Measurements from ENCODE around the gene FGF18. TPM values are rescaled to one million over a fixed set of nuclear protein-coding genes. Genes with fewer than 3 reads are reported as not detected.

FGF18 gene
- total RNA-seq, 5 donors from 2014 or later (not counting 1 experiment from before 2014, with no cell fraction given) = 0.16 to 0.58 (median 0.21) TPM; not detected in 1

DNA sequence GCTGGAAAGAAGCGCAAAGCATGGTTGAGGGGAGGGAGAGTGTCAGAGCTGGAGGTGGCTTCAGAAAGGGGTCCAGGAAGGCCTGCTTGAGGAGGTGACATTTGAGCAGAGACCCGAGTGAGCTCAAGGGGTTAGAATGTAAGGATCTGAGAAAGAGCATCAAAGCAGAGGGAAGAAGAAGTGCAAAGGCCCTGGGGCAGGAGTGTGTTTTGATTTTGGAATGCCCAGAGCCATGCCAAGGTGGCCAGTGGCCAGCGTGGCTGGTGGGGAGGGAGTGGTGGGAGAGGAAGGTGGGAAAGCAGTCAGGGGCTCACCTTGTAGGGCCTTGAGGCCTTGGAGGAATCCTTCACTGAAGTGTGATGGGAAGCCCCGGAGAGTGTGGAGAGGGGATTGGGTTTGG lies 15.4 kb downstream of the FGF18 start:
- no peak overlapping the region for H3K27ac Mint-ChIP-seq
- no peaks in the 10 kb centered on the region for H3K27me3 ChIP-seq (replicated peaks in 1 of 2; ENCODE audit: control insufficient read depth in 2 of 2, extremely low read depth in 1 of 2, insufficient read depth in 2 of 2, low read length in 1 of 2)
- ATAC-seq (replicated peaks in 1 of 4) = no peak
- H3K9me3 Mint-ChIP-seq = no peaks in the 10 kb centered on the region
- peaks cover 0 to 4% of the 10 kb centered on the region in 2 donors for H3K36me3 ChIP-seq (ENCODE audit: control insufficient read depth in 2 of 2, extremely low read depth in 1 of 2, insufficient read depth in 1 of 2, low read length in 1 of 2)
- no peaks in the 10 kb centered on the region for H3K4me1 Mint-ChIP-seq
- H3K36me3 Mint-ChIP-seq = no peaks in the 10 kb centered on the region
- H3K27me3 Mint-ChIP-seq = no peaks in the 10 kb centered on the region
- H3K27ac ChIP-seq (ENCODE audit: low read length) = no peak overlapping the region
- DNase-seq = no peak
- no peak overlapping the region for H3K4me3 Mint-ChIP-seq
- ChIA-PET POLR2A (no interaction called here), CTCF (interaction anchor here in 1 of 2 donors (0.6 to 0.7 kb wide), 2 partner anchors 939 to 1411 kb away, joined by 3 to 4 read pairs; no protein-coding TSS in a partner anchor)
- no peak overlapping the region for H3K4me3 ChIP-seq (ENCODE audit: control insufficient read depth in 1 of 2, extremely low read depth in 1 of 2, low read length in 1 of 2)
- 93% methylated on average over 4 of the region's 4 CpGs for WGBS (ENCODE audit: insufficient coverage)
- no peaks in the 10 kb centered on the region for H3K4me1 ChIP-seq (ENCODE audit: control insufficient read depth in 1 of 2, extremely low read depth in 1 of 2, insufficient read depth in 2 of 2, low read length in 2 of 2)
- H3K9me3 ChIP-seq = no peaks in the 10 kb centered on the region

DNA sequence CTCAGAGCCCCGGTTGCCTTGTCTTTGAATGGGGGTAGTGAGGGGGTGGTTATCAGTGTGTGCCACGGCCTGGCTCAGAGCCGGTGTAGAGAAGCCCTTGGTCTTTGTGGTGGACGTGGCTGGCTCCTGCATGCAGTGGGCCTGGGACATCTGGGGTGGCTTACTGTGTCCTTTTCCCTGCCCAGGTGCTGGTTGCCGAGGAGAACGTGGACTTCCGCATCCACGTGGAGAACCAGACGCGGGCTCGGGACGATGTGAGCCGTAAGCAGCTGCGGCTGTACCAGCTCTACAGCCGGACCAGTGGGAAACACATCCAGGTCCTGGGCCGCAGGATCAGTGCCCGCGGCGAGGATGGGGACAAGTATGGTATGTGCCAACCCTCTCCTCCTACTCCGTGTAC lies 16.5 kb downstream of the FGF18 start:
- CTCF ChIA-PET = no interaction called here

DNA sequence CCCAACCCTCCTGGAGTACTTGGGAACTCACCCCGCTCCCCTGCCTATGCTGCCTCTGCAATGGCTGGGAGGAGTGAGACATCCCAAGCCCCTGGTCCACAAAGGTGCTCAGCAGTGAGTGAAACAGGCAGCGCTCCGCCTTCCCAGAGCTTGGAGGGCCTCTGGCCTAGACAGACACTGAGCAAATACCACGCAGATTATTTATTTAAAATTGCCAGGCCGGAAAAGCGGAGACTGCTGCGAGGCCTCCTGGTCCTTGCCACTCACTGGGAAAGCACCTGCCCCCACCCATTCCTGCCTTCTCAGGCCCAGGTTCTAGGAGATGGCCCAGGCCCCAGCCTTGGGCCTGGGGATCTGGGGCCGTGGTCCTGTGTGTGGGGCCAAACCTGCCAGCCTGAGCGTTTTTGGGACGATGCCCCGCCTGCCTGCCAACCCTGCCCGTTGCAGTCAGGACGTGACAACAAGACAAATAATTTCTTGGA lies 17.4 kb downstream of the FGF18 start:
- Mint-ChIP-seq H3K4me1 (no peaks in the 10 kb centered on the region), H3K4me3 (no peak overlapping the region), H3K27me3 (no peaks in the 10 kb centered on the region), H3K27ac (no peak overlapping the region), H3K9me3 (no peaks in the 10 kb centered on the region), H3K36me3 (no peaks in the 10 kb centered on the region)
- H3K27me3 ChIP-seq (replicated peaks in 1 of 2; ENCODE audit: control insufficient read depth in 2 of 2, extremely low read depth in 1 of 2, insufficient read depth in 2 of 2, low read length in 1 of 2) = peaks cover 0 to 4% of the 10 kb centered on the region in 2 experiments
- H3K36me3 ChIP-seq (ENCODE audit: control insufficient read depth in 2 of 2, extremely low read depth in 1 of 2, insufficient read depth in 1 of 2, low read length in 1 of 2) = peaks cover 0 to 4% of the 10 kb centered on the region in 2 donors
- no peak overlapping the region for H3K27ac ChIP-seq (ENCODE audit: low read length)
- no peaks in the 10 kb centered on the region for H3K9me3 ChIP-seq
- H3K4me1 ChIP-seq (ENCODE audit: control insufficient read depth in 1 of 2, extremely low read depth in 1 of 2, insufficient read depth in 2 of 2, low read length in 2 of 2) = no peaks in the 10 kb centered on the region
- DNase-seq (no peak), ATAC-seq (replicated peaks in 1 of 4) (no peak)
- WGBS (ENCODE audit: insufficient coverage) = 91% methylated on average over 11 of the region's 13 CpGs
- ChIA-PET CTCF (no interaction called here), POLR2A (no interaction called here)
- no peak overlapping the region for H3K4me3 ChIP-seq (ENCODE audit: control insufficient read depth in 1 of 2, extremely low read depth in 1 of 2, low read length in 1 of 2)

More for the DNA sequence above, 16.5 kb downstream of the FGF18 start:
- Histone ChIP-seq H3K4me1 (ENCODE audit: control insufficient read depth in 1 of 2, extremely low read depth in 1 of 2, insufficient read depth in 2 of 2, low read length in 2 of 2) (no peaks in the 10 kb centered on the region), H3K36me3 (ENCODE audit: control insufficient read depth in 2 of 2, extremely low read depth in 1 of 2, insufficient read depth in 1 of 2, low read length in 1 of 2) (peaks cover 0 to 4% of the 10 kb centered on the region in 2 donors), H3K4me3 (ENCODE audit: control insufficient read depth in 1 of 2, extremely low read depth in 1 of 2, low read length in 1 of 2) (no peak overlapping the region), H3K27ac (ENCODE audit: low read length) (no peak overlapping the region), H3K27me3 (replicated peaks in 1 of 2; ENCODE audit: control insufficient read depth in 2 of 2, extremely low read depth in 1 of 2, insufficient read depth in 2 of 2, low read length in 1 of 2) (peaks cover 0 to 4% of the 10 kb centered on the region in 2 experiments), H3K9me3 (no peaks in the 10 kb centered on the region)
- H3K4me3 Mint-ChIP-seq = no peak overlapping the region
- no peaks in the 10 kb centered on the region for H3K9me3 Mint-ChIP-seq
- no peak overlapping the region for H3K27ac Mint-ChIP-seq
- H3K4me1 Mint-ChIP-seq = no peaks in the 10 kb centered on the region
- DNase-seq = no peak
- H3K27me3 Mint-ChIP-seq = no peaks in the 10 kb centered on the region
- whole genome bisulfite sequencing (ENCODE audit: insufficient coverage) = 88% methylated on average over 15 of the region's 20 CpGs
- POLR2A ChIA-PET = no interaction called here
- ATAC-seq (replicated peaks in 1 of 4) = no peak
- no peaks in the 10 kb centered on the region for H3K36me3 Mint-ChIP-seq

DNA sequence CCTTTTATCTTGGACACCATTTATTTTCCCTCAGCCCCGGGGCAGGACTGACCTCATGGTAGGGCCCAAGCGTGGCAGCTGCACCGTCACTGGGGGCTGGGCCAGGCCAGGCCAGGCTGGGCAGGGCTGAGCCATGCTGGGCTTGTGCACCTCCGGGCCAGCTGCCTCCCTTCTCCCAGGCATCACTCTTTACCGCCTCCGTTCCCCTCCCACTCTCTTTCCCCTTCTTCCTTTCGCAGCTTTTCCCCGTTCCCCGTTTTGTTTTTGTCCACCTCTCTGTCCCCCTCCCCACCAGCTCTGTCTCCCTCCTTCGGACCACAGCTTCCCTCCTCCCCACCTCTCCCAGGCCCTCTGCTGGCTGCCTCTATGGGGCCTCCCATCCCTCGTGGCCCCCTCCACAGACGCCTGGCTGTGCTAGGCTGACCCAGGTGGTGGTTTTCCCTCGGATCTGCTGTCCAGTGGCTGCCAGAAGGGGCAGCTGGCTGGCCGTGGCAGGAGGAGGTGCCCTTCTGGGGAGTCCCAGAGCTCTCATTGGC lies 17.9 kb downstream of the FGF18 start:
- CTCF ChIA-PET = no interaction called here
- Mint-ChIP-seq H3K4me3 (no peak overlapping the region), H3K27me3 (no peaks in the 10 kb centered on the region), H3K9me3 (no peaks in the 10 kb centered on the region), H3K36me3 (no peaks in the 10 kb centered on the region), H3K27ac (no peak overlapping the region), H3K4me1 (no peaks in the 10 kb centered on the region)
- peaks cover 0 to 4% of the 10 kb centered on the region in 2 experiments for H3K27me3 ChIP-seq (replicated peaks in 1 of 2; ENCODE audit: control insufficient read depth in 2 of 2, extremely low read depth in 1 of 2, insufficient read depth in 2 of 2, low read length in 1 of 2)
- H3K9me3 ChIP-seq = no peaks in the 10 kb centered on the region
- no peak overlapping the region for H3K27ac ChIP-seq (ENCODE audit: low read length)
- no peak overlapping the region for H3K4me3 ChIP-seq (ENCODE audit: control insufficient read depth in 1 of 2, extremely low read depth in 1 of 2, low read length in 1 of 2)
- WGBS (ENCODE audit: insufficient coverage) = 77% methylated on average over 10 of the region's 14 CpGs
- ATAC-seq (replicated peaks in 1 of 4) (no peak), DNase-seq (no peak)
- H3K36me3 ChIP-seq (ENCODE audit: control insufficient read depth in 2 of 2, extremely low read depth in 1 of 2, insufficient read depth in 1 of 2, low read length in 1 of 2) = peaks cover 0 to 4% of the 10 kb centered on the region in 2 donors
- H3K4me1 ChIP-seq (ENCODE audit: control insufficient read depth in 1 of 2, extremely low read depth in 1 of 2, insufficient read depth in 2 of 2, low read length in 2 of 2) = no peaks in the 10 kb centered on the region
- POLR2A ChIA-PET = no interaction called here

DNA sequence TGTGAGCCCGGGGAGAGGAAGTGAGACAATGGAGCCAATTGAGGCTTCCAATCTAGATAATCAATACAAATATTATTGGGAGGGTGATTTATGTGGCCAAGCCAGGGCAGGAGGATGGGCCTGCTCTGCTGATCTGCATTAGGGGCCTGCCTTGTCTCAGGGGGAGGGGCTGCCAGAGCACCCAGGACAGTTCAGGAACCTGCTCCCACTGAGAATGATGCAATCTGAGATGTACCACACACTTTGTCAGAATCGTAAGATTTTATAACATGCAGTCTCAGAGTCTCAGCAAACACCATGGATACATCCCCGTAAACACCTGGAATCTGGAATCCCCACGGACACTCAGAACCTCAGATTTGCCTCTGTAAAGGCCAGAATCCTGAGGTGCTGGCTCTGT lies 19.3 kb downstream of the FGF18 start:
- Histone ChIP-seq H3K4me1 (ENCODE audit: control insufficient read depth in 1 of 2, extremely low read depth in 1 of 2, insufficient read depth in 2 of 2, low read length in 2 of 2) (no peaks in the 10 kb centered on the region), H3K36me3 (ENCODE audit: control insufficient read depth in 2 of 2, extremely low read depth in 1 of 2, insufficient read depth in 1 of 2, low read length in 1 of 2) (peaks cover 0 to 4% of the 10 kb centered on the region in 2 donors), H3K4me3 (ENCODE audit: control insufficient read depth in 1 of 2, extremely low read depth in 1 of 2, low read length in 1 of 2) (no peak overlapping the region), H3K27ac (ENCODE audit: low read length) (no peak overlapping the region), H3K9me3 (no peaks in the 10 kb centered on the region), H3K27me3 (replicated peaks in 1 of 2; ENCODE audit: control insufficient read depth in 2 of 2, extremely low read depth in 1 of 2, insufficient read depth in 2 of 2, low read length in 1 of 2) (peaks cover 0 to 4% of the 10 kb centered on the region in 2 experiments)
- ATAC-seq (replicated peaks in 1 of 4) (no peak), DNase-seq (no peak)
- no peaks in the 10 kb centered on the region for H3K9me3 Mint-ChIP-seq
- 86% methylated on average over 3 of the region's 4 CpGs for WGBS (ENCODE audit: insufficient coverage)
- no peaks in the 10 kb centered on the region for H3K36me3 Mint-ChIP-seq
- H3K4me1 Mint-ChIP-seq = no peaks in the 10 kb centered on the region
- H3K27ac Mint-ChIP-seq = no peak overlapping the region
- ChIA-PET POLR2A (no interaction called here), CTCF (no interaction called here)
- H3K27me3 Mint-ChIP-seq = no peaks in the 10 kb centered on the region
- H3K4me3 Mint-ChIP-seq = no peak overlapping the region

DNA sequence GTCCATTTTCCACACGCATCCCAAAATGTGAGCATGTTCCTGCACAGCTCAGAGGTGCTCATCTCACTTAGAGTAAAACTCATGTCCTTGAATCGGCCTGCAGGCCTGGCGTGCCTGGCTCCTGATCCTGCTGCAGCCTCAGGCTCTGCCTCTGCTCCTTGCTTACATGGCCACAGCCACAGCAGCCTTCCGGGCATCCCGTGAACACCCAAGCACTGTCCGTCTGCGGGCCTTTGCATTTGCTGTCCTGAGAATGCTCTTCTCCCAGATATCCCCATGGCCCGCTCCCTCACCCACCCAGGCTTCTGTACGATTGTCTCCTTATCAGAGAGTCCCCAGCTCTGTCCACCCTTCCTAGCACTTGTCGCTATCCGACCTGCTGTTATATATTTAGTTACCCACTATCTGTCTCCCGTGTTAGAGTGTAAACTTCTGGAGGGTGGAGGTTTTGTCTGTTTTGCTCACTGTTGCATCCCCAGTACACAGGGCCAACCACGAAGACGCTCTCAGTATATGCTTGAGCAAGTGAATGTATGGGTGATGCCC lies 21.9 kb downstream of the FGF18 start:
- CTCF ChIA-PET = no interaction called here
- no peaks in the 10 kb centered on the region for H3K9me3 Mint-ChIP-seq
- POLR2A ChIA-PET = no interaction called here

More for the DNA sequence above, 21.9 kb downstream of the FGF18 start:
- Mint-ChIP-seq H3K27ac (no peak overlapping the region), H3K4me1 (no peaks in the 10 kb centered on the region), H3K27me3 (peaks cover 0 to 3% of the 10 kb centered on the region in 2 donors), H3K4me3 (no peak overlapping the region), H3K36me3 (no peaks in the 10 kb centered on the region)
- Histone ChIP-seq H3K27ac (ENCODE audit: low read length) (no peak overlapping the region), H3K4me1 (ENCODE audit: control insufficient read depth in 1 of 2, extremely low read depth in 1 of 2, insufficient read depth in 2 of 2, low read length in 2 of 2) (no peaks in the 10 kb centered on the region), H3K36me3 (ENCODE audit: control insufficient read depth in 2 of 2, extremely low read depth in 1 of 2, insufficient read depth in 1 of 2, low read length in 1 of 2) (no peaks in the 10 kb centered on the region), H3K9me3 (no peaks in the 10 kb centered on the region), H3K27me3 (replicated peaks in 1 of 2; ENCODE audit: control insufficient read depth in 2 of 2, extremely low read depth in 1 of 2, insufficient read depth in 2 of 2, low read length in 1 of 2) (peaks cover 0 to 10% of the 10 kb centered on the region in 2 experiments), H3K4me3 (ENCODE audit: control insufficient read depth in 1 of 2, extremely low read depth in 1 of 2, low read length in 1 of 2) (no peak overlapping the region)
- DNase-seq = no peak
- ATAC-seq (replicated peaks in 1 of 4) = no peak
- WGBS (ENCODE audit: insufficient coverage) = 92% methylated on average over 9 of the region's 14 CpGs
